OCI-LY7 (cell line): ENCODE data around the gene ZYG11B. TPM values are rescaled to one million over a fixed set of nuclear protein-coding genes. Genes with fewer than 3 reads are reported as not detected.

Experiments used
- BruUV-seq: library from RNA; stranded (reverse); fragments of 400-500 nt; replicated peaks from 2 replicates; lab custom pipeline; 2021; lab: Mats Ljungman, UMichigan
- CTCF ChIA-PET: fragments of 300-600 bp; sonication (Branson Sonifier 250); formaldehyde crosslinking; loops from one replicate; lab custom pipeline; 2022; ENCODE audit warnings: antibody characterized with exemption; ENCODE audit not compliant: unreplicated experiment; lab: Charles Lee
- POLR2A ChIA-PET: fragments of 300-600 bp; sonication (Branson Sonifier 250); formaldehyde crosslinking; loops from one replicate; lab custom pipeline; 2022; ENCODE audit warnings: antibody characterized with exemption; lab: Charles Lee
- DNase-seq: peaks from one replicate; pipeline ENCODE4 v3.0.0-alpha.2; 2015; ENCODE audit warnings: low spot score
- H2AFZ ChIP-seq: fragments of 200-600 bp; sonication (generic), shearing (Covaris generic); 2 replicates; pipeline ENCODE4 v1.6.1; 2014; ENCODE audit warnings: mild to moderate bottlenecking, antibody characterized with exemption, low read length, moderate library complexity
- H3K27ac ChIP-seq: fragments of 200-600 bp; sonication (generic); 2 replicates; pipeline ENCODE4 v1.5.1; 2014; ENCODE audit warnings: mixed run types, low read depth, mild to moderate bottlenecking, moderate library complexity, low read length, inconsistent platforms; ENCODE audit not compliant: poor library complexity, severe bottlenecking
- H3K36me3 ChIP-seq: fragments of 200-600 bp; sonication (generic); 2 replicates; pipeline ENCODE4 v1.6.1; 2014; ENCODE audit warnings: mild to moderate bottlenecking, antibody characterized with exemption, low read length, moderate library complexity, mixed read lengths; ENCODE audit not compliant: insufficient read depth
- H3K4me1 ChIP-seq: fragments of 200-600 bp; sonication (generic); 2 replicates; pipeline ENCODE4 v1.5.1; 2014; ENCODE audit warnings: mild to moderate bottlenecking, low read length; ENCODE audit not compliant: insufficient read depth, poor library complexity, severe bottlenecking
- H3K4me2 ChIP-seq: fragments of 200-600 bp; sonication (generic); 2 replicates; pipeline ENCODE4 v1.6.1; 2014; ENCODE audit warnings: mild to moderate bottlenecking, low read length
- H3K4me3 ChIP-seq: fragments of 200-600 bp; sonication (generic); 2 replicates; pipeline ENCODE4 v1.5.1; 2014; ENCODE audit warnings: mild to moderate bottlenecking, low read depth, low read length; ENCODE audit not compliant: poor library complexity, severe bottlenecking
- H3K79me2 ChIP-seq: fragments of 200-600 bp; sonication (generic); 2 replicates; pipeline ENCODE4 v1.6.1; 2016; ENCODE audit warnings: low read depth, mild to moderate bottlenecking, low read length, moderate library complexity, mixed read lengths; ENCODE audit not compliant: insufficient read depth
- H3K9me2 ChIP-seq: fragments of 200-600 bp; sonication (generic); 2 replicates; pipeline ENCODE4 v1.6.1; 2016; ENCODE audit warnings: mild to moderate bottlenecking, low read length, mixed read lengths; ENCODE audit not compliant: insufficient read depth
- H3K9me3 ChIP-seq: fragments of 200-600 bp; sonication (generic); 2 replicates; pipeline ENCODE4 v1.6.1; 2014; ENCODE audit warnings: mild to moderate bottlenecking, mixed run types, low read length, mixed read lengths
- H4K20me1 ChIP-seq: fragments of 200-600 bp; sonication (generic); 2 replicates; pipeline ENCODE4 v1.6.1; 2014; ENCODE audit warnings: mild to moderate bottlenecking, antibody characterized with exemption, low read length, moderate library complexity, mixed read lengths; ENCODE audit not compliant: insufficient read depth
- EZH2phosphoT487 ChIP-seq: fragments of 200-600 bp; sonication (generic); IDR thresholded peaks from 2 replicates; pipeline ENCODE4 v1.6.1; 2018; ENCODE audit warnings: low read depth, borderline replicate concordance, mild to moderate bottlenecking, mixed run types, antibody characterized with exemption, low read length, moderate library complexity, mixed read lengths
- intact Hi-C: fragments of 100-400 bp; cut with micrococcal nuclease; formaldehyde crosslinking; loops from one replicate; pipeline ENCODE4 v1.10.0; 2022; ENCODE audit not compliant: unreplicated experiment
- total RNA-seq, 2 experiments: library from RNA; depleted of rRNA in 1 of 2; stranded (reverse); fragments of >200 nt in 1 of 2; shearing (Covaris generic) in 1 of 2; gene quantifications; 2 replicates each; pipeline ENCODE4 v1.2.3, GENCODE V29; 2014 to 2022
- TF ChIP-seq, protein P1 (sequence below): fragments of 200-600 bp; sonication (generic); conservative IDR thresholded peaks from 2 replicates; pipeline ENCODE4 v1.5.1; 2014; ENCODE audit warnings: mild to moderate bottlenecking, antibody characterized with exemption, low read length, moderate library complexity, mixed read lengths

The ZYG11B gene
- total RNA-seq, 2 experiments from 2014 or later: 11.2 to 15.9 TPM

DNA sequence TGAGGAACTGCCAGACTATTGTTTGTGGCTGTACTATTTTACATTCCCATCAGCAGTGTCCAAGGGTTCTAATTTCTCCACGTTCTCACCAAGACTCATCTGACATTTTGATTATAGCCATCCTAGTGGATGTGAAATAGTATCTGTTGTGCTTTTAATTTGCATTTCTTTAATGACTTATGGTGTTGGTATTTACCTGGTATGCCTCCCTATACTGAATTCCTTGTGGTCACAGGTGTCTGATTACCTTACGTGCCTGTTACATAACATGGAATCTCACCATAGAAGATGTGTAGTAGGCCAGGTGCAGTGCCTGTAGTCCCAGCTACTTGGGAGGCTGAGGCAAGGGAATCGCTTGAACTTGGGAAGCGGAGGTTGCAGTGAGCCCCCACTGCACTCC is 129.8 kb downstream of the ZYG11B start:
- Histone ChIP-seq H3K4me1 (no peaks in the 10 kb centered on the region), H3K9me3 (no peaks in the 10 kb centered on the region), H3K79me2 (no peaks in the 10 kb centered on the region), H3K4me3 (no peak overlapping the region), H4K20me1 (no peaks in the 10 kb centered on the region), H3K36me3 (no peaks in the 10 kb centered on the region), H3K9me2 (no peaks in the 10 kb centered on the region), H3K4me2 (no peak overlapping the region), H2AFZ (no peak overlapping the region), H3K27ac (no peak overlapping the region)
- ChIA-PET CTCF (no interaction called here), POLR2A (interaction anchor here (0.6 kb wide), 1 partner anchor 103 kb away, joined by 3 read pairs; no protein-coding TSS in a partner anchor)
- no peak for TF ChIP-seq EZH2phosphoT487
- TF ChIP-seq, protein P1, sequence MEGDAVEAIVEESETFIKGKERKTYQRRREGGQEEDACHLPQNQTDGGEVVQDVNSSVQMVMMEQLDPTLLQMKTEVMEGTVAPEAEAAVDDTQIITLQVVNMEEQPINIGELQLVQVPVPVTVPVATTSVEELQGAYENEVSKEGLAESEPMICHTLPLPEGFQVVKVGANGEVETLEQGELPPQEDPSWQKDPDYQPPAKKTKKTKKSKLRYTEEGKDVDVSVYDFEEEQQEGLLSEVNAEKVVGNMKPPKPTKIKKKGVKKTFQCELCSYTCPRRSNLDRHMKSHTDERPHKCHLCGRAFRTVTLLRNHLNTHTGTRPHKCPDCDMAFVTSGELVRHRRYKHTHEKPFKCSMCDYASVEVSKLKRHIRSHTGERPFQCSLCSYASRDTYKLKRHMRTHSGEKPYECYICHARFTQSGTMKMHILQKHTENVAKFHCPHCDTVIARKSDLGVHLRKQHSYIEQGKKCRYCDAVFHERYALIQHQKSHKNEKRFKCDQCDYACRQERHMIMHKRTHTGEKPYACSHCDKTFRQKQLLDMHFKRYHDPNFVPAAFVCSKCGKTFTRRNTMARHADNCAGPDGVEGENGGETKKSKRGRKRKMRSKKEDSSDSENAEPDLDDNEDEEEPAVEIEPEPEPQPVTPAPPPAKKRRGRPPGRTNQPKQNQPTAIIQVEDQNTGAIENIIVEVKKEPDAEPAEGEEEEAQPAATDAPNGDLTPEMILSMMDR: no peak
- no peak for DNase-seq
- intact Hi-C loops: no loop called here
- BruUV-seq: no TSS peak

DNA sequence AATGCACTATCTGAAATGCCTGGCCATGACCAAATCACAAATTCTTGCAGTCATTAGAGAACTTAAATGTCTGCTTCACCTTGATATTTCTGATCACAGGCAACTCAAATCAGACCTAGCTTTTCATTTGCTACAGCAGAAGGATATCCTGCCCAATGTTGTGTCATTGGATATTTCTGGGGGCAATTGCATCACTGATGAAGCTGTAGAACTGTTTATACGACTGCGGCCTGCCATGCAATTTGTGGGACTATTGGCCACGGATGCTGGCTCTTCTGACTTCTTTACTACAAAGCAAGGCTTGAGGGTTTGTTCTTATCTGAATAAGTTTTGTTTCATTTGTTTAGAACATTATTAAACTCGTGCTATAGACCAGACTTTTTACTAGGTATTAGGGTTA is 131.2 kb downstream of the ZYG11B start:
- H3K36me3 ChIP-seq: no peaks in the 10 kb centered on the region
- intact Hi-C loops: no loop called here
- no peak overlapping the region for H3K27ac ChIP-seq
- no peak overlapping the region for H3K4me3 ChIP-seq
- CTCF ChIA-PET: no interaction called here
- H3K79me2 ChIP-seq: no peaks in the 10 kb centered on the region
- no TSS peak for BruUV-seq
- H2AFZ ChIP-seq: no peak overlapping the region
- POLR2A ChIA-PET: interaction anchor here (0.9 kb wide), 1 partner anchor 19 kb away, joined by 4 read pairs; no protein-coding TSS in a partner anchor
- no peaks in the 10 kb centered on the region for H3K9me3 ChIP-seq
- no peaks in the 10 kb centered on the region for H4K20me1 ChIP-seq
- no peak overlapping the region for H3K4me2 ChIP-seq
- DNase-seq: no peak
- no peaks in the 10 kb centered on the region for H3K9me2 ChIP-seq
- TF ChIP-seq, protein P1: no peak
- no peak for TF ChIP-seq EZH2phosphoT487
- no peaks in the 10 kb centered on the region for H3K4me1 ChIP-seq

GRCh38 chr1:52862666-52863458 is 136.6 kb downstream of the ZYG11B start:
- Histone ChIP-seq H3K36me3 (no peaks in the 10 kb centered on the region), H3K4me2 (no peak overlapping the region), H4K20me1 (no peaks in the 10 kb centered on the region), H3K79me2 (no peaks in the 10 kb centered on the region), H3K9me2 (no peaks in the 10 kb centered on the region), H3K4me1 (no peaks in the 10 kb centered on the region), H2AFZ (no peak overlapping the region), H3K4me3 (no peak overlapping the region), H3K27ac (no peak overlapping the region), H3K9me3 (no peaks in the 10 kb centered on the region)
- TF ChIP-seq EZH2phosphoT487: no peak
- TF ChIP-seq, protein P1: no peak
- no peak for DNase-seq
- no TSS peak for BruUV-seq
- CTCF ChIA-PET: no interaction called here
- POLR2A ChIA-PET: no interaction called here
- intact Hi-C loops: no loop called here
